SK-N-SH (cell line): ENCODE measurements around the gene TTF2. TPM values are rescaled to one million over a fixed set of nuclear protein-coding genes. Genes with fewer than 3 reads are reported as not detected.

ENCODE experiments used
- CTCF ChIA-PET: fragments of 300-600, 350-600 bp; formaldehyde crosslinking; extraction: SDS; loops from one replicate; lab custom pipeline; 2021; lab: Yijun Ruan, JAX
- POLR2A ChIA-PET: fragments of 350-600 bp; sonication (Branson Sonifier 250); formaldehyde crosslinking; extraction: SDS; loops from one replicate; lab custom pipeline; 2020; ENCODE audit warnings: antibody characterized with exemption, inconsistent platforms; lab: Yijun Ruan, JAX
- DNase-seq: peaks from one replicate; pipeline ENCODE4 v3.0.0; 2012
- H2AFZ ChIP-seq: fragments of 200-600 bp; sonication (generic); 2 replicates; pipeline ENCODE4 v1.8.1; 2016; ENCODE audit warnings: antibody characterized with exemption, mild to moderate bottlenecking, low read depth
- H3F3A ChIP-seq: fragments of 200-600 bp; sonication (generic); replicated peaks from 2 replicates; pipeline ENCODE3; 2016; ENCODE audit warnings: antibody characterized with exemption, mild to moderate bottlenecking; ENCODE audit not compliant: insufficient read depth
- H3K27ac ChIP-seq, 2 experiments: fragments of 200-500 bp in 1 of 2; fragments of 200-600 bp in 1 of 2; sonication (Bioruptor generic) in 1 of 2; sonication (generic), shearing (Covaris generic) in 1 of 2; 2 replicates each; pipeline versions ENCODE4 v1.5.1 to v1.6.1; 2014 to 2016; ENCODE audit warnings: low read depth in 2 of 2, inconsistent platforms in 1 of 2, low read length in 1 of 2, mild to moderate bottlenecking in 1 of 2, mixed read lengths in 1 of 2
- H3K27me3 ChIP-seq: fragments of 200-600 bp; sonication (generic), shearing (Covaris generic); 2 replicates; pipeline ENCODE4 v1.6.1; 2016; ENCODE audit warnings: mixed run types; ENCODE audit not compliant: insufficient read depth
- H3K36me3 ChIP-seq, 2 experiments: fragments of 200-500 bp in 1 of 2; fragments of 200-600 bp in 1 of 2; sonication (Bioruptor generic) in 1 of 2; sonication (generic) in 1 of 2; replicated peaks in 1 of 2; 2 replicates each; pipeline versions ENCODE3 to v1.5.1; 2014 to 2016; ENCODE audit warnings: low read length in 1 of 2, mild to moderate bottlenecking in 1 of 2; ENCODE audit not compliant: insufficient read depth in 2 of 2, control insufficient read depth in 1 of 2
- H3K4me1 ChIP-seq, 2 experiments: fragments of 200-500 bp in 1 of 2; fragments of 200-600 bp in 1 of 2; sonication (Bioruptor generic) in 1 of 2; sonication (generic), shearing (Covaris generic) in 1 of 2; 2 replicates each; pipeline versions ENCODE4 v1.5.1 to v1.6.1; 2014 to 2016; ENCODE audit warnings: low read depth in 1 of 2, low read length in 1 of 2, mixed run types in 1 of 2; ENCODE audit not compliant: insufficient read depth in 2 of 2, control insufficient read depth in 1 of 2
- H3K4me2 ChIP-seq: fragments of 200-600 bp; sonication (generic), shearing (Covaris generic); 2 replicates; pipeline ENCODE4 v1.6.1; 2017; ENCODE audit warnings: mixed run types
- H3K4me3 ChIP-seq, 2 experiments: fragments of 200-500 bp in 1 of 2; fragments of 200-600 bp in 1 of 2; sonication (Bioruptor generic) in 1 of 2; sonication (generic), shearing (Covaris generic) in 1 of 2; 2 replicates each; pipeline versions ENCODE4 v1.5.1 to v1.8.1; 2014 to 2016; ENCODE audit warnings: low read depth in 2 of 2, inconsistent platforms in 1 of 2, low read length in 1 of 2, mild to moderate bottlenecking in 1 of 2, mixed read lengths in 1 of 2, moderate library complexity in 1 of 2
- H3K79me2 ChIP-seq: fragments of 200-600 bp; sonication (generic); 2 replicates; pipeline ENCODE4 v1.8.1; 2017; ENCODE audit warnings: mild to moderate bottlenecking; ENCODE audit not compliant: insufficient read depth
- H3K9ac ChIP-seq: fragments of 200-600 bp; sonication (generic); 2 replicates; pipeline ENCODE4 v1.6.1; 2017; ENCODE audit warnings: mixed run types
- H3K9me2 ChIP-seq: fragments of 200-600 bp; sonication (generic); 2 replicates; pipeline ENCODE4 v1.6.1; 2017; ENCODE audit warnings: mixed run types
- H3K9me3 ChIP-seq: fragments of 200-600 bp; sonication (generic); 2 replicates; pipeline ENCODE4 v1.6.1; 2017; ENCODE audit warnings: mixed run types, mild to moderate bottlenecking, moderate library complexity
- H4K20me1 ChIP-seq: fragments of 200-600 bp; sonication (generic); 2 replicates; pipeline ENCODE4 v1.6.1; 2017; ENCODE audit warnings: mild to moderate bottlenecking, mixed run types; ENCODE audit not compliant: insufficient read depth
- CHD2 ChIP-seq: fragments of 150-350 bp; IDR thresholded peaks from 2 replicates; pipeline ENCODE4 v1.6.1; 2018; ENCODE audit warnings: low read length; ENCODE audit not compliant: partially characterized antibody
- ELF1 ChIP-seq: IDR thresholded peaks from 2 replicates; pipeline ENCODE4 v1.4.0; 2012
- EP300 ChIP-seq, 2 experiments: IDR thresholded peaks; 2 replicates each; pipeline versions ENCODE4 v1.4.0 to v1.6.1; 2012; ENCODE audit warnings: borderline replicate concordance in 1 of 2, low read depth in 1 of 2, low read length in 1 of 2
- FOSL2 ChIP-seq: IDR thresholded peaks from 2 replicates; pipeline ENCODE4 v1.4.0; 2012; ENCODE audit warnings: low read depth, mild to moderate bottlenecking, moderate library complexity, borderline replicate concordance
- FOXJ3 ChIP-seq: sonication (generic); formaldehyde crosslinking; IDR thresholded peaks from 2 replicates; pipeline ENCODE4 v1.5.1; 2020; ENCODE audit warnings: mild to moderate bottlenecking, missing genetic modification reagents
- FOXM1 ChIP-seq: IDR thresholded peaks from 2 replicates; pipeline ENCODE4 v1.4.0; 2012; ENCODE audit warnings: low read depth, mild to moderate bottlenecking
- MEF2A ChIP-seq: IDR thresholded peaks from 2 replicates; pipeline ENCODE4 v1.4.0; 2012; ENCODE audit warnings: low read depth, borderline replicate concordance
- MXI1 ChIP-seq: IDR thresholded peaks from 2 replicates; pipeline ENCODE4 v1.6.1; 2012; ENCODE audit warnings: mild to moderate bottlenecking, low read depth, low read length, improper control_type of control experiment
- RAD21 ChIP-seq: IDR thresholded peaks from 2 replicates; pipeline ENCODE4 v1.6.1; 2012; ENCODE audit warnings: mild to moderate bottlenecking, low read length
- SIN3A ChIP-seq: IDR thresholded peaks from 2 replicates; pipeline ENCODE4 v1.6.1; 2012; ENCODE audit warnings: low read depth, mild to moderate bottlenecking, low read length, moderate library complexity, borderline replicate concordance
- TAF1 ChIP-seq: IDR thresholded peaks from 2 replicates; pipeline ENCODE4 v1.6.1; 2012; ENCODE audit warnings: low read depth, mild to moderate bottlenecking, low read length, moderate library complexity, borderline replicate concordance
- YY1 ChIP-seq: IDR thresholded peaks from 2 replicates; pipeline ENCODE4 v1.4.0; 2012; ENCODE audit warnings: low read depth, mild to moderate bottlenecking
- WGBS: methylation state at CpG from one replicate; pipeline ENCODE4 v1.1.6; 2017; ENCODE audit warnings: low lambda C conversion rate; 5-methylcytosine and 5-hydroxymethylcytosine counted together
- polyA plus RNA-seq, 3 experiments: library from polyadenylated mRNA; depleted of rRNA; stranded (reverse); fragments of >200 nt; gene quantifications; 2 replicates each; pipeline ENCODE4 v1.2.3, GENCODE V29; 2012
- TF ChIP-seq, protein P1 (sequence below): fragments of 150-350 bp; IDR thresholded peaks from 2 replicates; pipeline ENCODE4 v1.6.1; 2017; ENCODE audit warnings: antibody characterized with exemption, low read length, low read depth, borderline replicate concordance
- TF ChIP-seq, protein P2 (sequence below): IDR thresholded peaks from 2 replicates; pipeline ENCODE4 v1.4.0; 2012; ENCODE audit warnings: low read depth
- TF ChIP-seq, protein P3 (sequence below): IDR thresholded peaks from 2 replicates; pipeline ENCODE4 v1.4.0; 2012; ENCODE audit warnings: low read depth, borderline replicate concordance

Gene TTF2
- polyA plus RNA-seq, 1 of the 3 experiments (the other 2 are of a cell fraction), result 10.8 TPM

DNA sequence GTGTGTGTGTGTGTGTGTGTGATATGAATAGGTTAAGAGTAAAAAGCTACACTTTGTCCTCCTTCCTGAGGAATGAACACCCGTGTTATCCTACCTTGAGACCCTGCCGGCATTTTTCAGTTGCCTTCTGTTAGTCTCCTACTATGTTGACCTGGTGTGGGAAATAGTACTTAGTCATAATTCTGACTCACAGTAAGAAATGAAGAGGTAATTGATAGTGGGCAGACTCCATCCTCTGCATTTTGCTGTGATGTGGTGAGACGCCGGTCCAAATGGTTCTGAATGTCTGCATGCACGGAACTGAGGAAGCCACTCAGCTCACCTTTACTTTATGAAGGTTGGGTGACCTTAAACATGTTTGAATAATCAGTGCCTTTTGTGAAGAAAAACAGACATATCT is 45.9 kb upstream of the TTF2 start:
- Histone ChIP-seq H3K9me2 (no peaks in the 10 kb centered on the region), H4K20me1 (no peaks in the 10 kb centered on the region), H3K27me3 (no peaks in the 10 kb centered on the region), H3K79me2 (no peaks in the 10 kb centered on the region), H3K9me3 (no peaks in the 10 kb centered on the region), H3K36me3 (no peaks in the 10 kb centered on the region), H2AFZ (no peak overlapping the region), H3K9ac (no peak overlapping the region), H3K4me2 (no peak overlapping the region), H3K4me3 (no peak overlapping the region), H3K4me1 (peaks cover 0 to 7% of the 10 kb centered on the region in 2 experiments; a peak in 2 of 4 replicates), H3K27ac (no peak overlapping the region), H3F3A (no peaks in the 10 kb centered on the region)
- ChIA-PET POLR2A (no interaction called here), CTCF (no interaction called here)
- WGBS, result 76% methylated on average over 5 of the region's 5 CpGs
- no peak for DNase-seq
- TF ChIP-seq TAF1 (no peak), CHD2 (no peak), YY1 (no peak), ELF1 (no peak)

DNA sequence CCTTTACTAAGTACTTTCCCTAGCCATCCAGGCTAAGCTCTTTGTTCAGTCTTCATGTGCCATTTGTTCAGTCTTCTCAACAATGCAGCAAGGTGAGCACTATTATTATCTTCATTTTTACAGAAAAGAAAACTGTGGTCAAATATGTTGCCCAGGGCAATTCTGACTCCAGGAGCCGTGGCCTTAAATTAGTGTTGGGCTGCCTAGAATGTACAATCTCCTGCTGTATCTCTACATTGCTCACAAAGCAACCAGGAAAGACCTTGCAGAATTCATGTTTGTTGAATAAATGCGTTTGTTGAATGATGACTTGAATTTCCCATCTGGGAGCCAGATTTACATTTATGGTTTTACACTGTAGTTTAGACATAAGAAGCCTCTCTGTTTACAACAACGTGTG is 44.4 kb upstream of the TTF2 start:
- Histone ChIP-seq H3K27ac (peak overlapping the region in 1 of 2 experiments; percentile 25; a peak in 1 of 4 replicates), H3K9me2 (no peaks in the 10 kb centered on the region), H3K9me3 (no peaks in the 10 kb centered on the region), H3K4me2 (no peak overlapping the region), H3K79me2 (no peaks in the 10 kb centered on the region), H3K9ac (no peak overlapping the region), H3K36me3 (no peaks in the 10 kb centered on the region), H3F3A (no peaks in the 10 kb centered on the region), H4K20me1 (no peaks in the 10 kb centered on the region), H3K27me3 (no peaks in the 10 kb centered on the region), H3K4me1 (peaks cover 0 to 7% of the 10 kb centered on the region in 2 experiments; a peak in 2 of 4 replicates), H3K4me3 (no peak overlapping the region), H2AFZ (no peak overlapping the region)
- WGBS, result 48% methylated on average over 3 of the region's 3 CpGs
- no peak for DNase-seq
- CTCF ChIA-PET, result no interaction called here
- TF ChIP-seq RAD21, result no peak
- no peak for TF ChIP-seq FOXJ3
- TF ChIP-seq, protein P1, sequence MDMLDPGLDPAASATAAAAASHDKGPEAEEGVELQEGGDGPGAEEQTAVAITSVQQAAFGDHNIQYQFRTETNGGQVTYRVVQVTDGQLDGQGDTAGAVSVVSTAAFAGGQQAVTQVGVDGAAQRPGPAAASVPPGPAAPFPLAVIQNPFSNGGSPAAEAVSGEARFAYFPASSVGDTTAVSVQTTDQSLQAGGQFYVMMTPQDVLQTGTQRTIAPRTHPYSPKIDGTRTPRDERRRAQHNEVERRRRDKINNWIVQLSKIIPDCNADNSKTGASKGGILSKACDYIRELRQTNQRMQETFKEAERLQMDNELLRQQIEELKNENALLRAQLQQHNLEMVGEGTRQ, result no peak
- no peak for TF ChIP-seq SIN3A
- TF ChIP-seq MXI1, result no peak
- no peak for TF ChIP-seq FOSL2
- no peak for TF ChIP-seq FOXM1
- no peak for TF ChIP-seq ELF1
- TF ChIP-seq, protein P2, sequence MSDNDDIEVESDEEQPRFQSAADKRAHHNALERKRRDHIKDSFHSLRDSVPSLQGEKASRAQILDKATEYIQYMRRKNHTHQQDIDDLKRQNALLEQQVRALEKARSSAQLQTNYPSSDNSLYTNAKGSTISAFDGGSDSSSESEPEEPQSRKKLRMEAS, result no peak
- no peak for TF ChIP-seq MEF2A
- no peak for TF ChIP-seq TAF1
- TF ChIP-seq EP300 (IDR thresholded peaks at IDR 0.05; ENCODE audit: borderline replicate concordance in 1 of 2, low read depth in 1 of 2, low read length in 1 of 2), result no peak
- TF ChIP-seq, protein P3, sequence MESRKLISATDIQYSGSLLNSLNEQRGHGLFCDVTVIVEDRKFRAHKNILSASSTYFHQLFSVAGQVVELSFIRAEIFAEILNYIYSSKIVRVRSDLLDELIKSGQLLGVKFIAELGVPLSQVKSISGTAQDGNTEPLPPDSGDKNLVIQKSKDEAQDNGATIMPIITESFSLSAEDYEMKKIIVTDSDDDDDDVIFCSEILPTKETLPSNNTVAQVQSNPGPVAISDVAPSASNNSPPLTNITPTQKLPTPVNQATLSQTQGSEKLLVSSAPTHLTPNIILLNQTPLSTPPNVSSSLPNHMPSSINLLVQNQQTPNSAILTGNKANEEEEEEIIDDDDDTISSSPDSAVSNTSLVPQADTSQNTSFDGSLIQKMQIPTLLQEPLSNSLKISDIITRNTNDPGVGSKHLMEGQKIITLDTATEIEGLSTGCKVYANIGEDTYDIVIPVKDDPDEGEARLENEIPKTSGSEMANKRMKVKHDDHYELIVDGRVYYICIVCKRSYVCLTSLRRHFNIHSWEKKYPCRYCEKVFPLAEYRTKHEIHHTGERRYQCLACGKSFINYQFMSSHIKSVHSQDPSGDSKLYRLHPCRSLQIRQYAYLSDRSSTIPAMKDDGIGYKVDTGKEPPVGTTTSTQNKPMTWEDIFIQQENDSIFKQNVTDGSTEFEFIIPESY, result no peak
- POLR2A ChIA-PET, result no interaction called here
